ENCODE data around the gene ARMC2.
"Not testable (repeated sequence)": the region's sequence is repeated elsewhere in the genome, so short reads cannot be mapped to it uniquely, and the experiment has no call there.

ARMC2 gene, protein sequence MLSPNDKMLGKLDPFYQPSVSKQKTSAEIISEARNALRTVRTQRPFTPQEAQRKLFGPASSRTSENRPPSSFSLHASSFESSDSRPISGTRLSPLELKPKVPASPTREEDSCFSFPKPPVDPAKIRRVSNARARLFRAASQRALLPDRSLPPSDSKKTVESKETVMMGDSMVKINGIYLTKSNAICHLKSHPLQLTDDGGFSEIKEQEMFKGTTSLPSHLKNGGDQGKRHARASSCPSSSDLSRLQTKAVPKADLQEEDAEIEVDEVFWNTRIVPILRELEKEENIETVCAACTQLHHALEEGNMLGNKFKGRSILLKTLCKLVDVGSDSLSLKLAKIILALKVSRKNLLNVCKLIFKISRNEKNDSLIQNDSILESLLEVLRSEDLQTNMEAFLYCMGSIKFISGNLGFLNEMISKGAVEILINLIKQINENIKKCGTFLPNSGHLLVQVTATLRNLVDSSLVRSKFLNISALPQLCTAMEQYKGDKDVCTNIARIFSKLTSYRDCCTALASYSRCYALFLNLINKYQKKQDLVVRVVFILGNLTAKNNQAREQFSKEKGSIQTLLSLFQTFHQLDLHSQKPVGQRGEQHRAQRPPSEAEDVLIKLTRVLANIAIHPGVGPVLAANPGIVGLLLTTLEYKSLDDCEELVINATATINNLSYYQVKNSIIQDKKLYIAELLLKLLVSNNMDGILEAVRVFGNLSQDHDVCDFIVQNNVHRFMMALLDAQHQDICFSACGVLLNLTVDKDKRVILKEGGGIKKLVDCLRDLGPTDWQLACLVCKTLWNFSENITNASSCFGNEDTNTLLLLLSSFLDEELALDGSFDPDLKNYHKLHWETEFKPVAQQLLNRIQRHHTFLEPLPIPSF

GRCh38 chr6:108848116-108848868, at the start of gene ARMC2:
Gene ARMC2 (plus strand): TSS chr6:108848422. CDS start chr6:108854268, 5,846 bp downstream.
- DNase-seq = peak; percentile 79

DNA sequence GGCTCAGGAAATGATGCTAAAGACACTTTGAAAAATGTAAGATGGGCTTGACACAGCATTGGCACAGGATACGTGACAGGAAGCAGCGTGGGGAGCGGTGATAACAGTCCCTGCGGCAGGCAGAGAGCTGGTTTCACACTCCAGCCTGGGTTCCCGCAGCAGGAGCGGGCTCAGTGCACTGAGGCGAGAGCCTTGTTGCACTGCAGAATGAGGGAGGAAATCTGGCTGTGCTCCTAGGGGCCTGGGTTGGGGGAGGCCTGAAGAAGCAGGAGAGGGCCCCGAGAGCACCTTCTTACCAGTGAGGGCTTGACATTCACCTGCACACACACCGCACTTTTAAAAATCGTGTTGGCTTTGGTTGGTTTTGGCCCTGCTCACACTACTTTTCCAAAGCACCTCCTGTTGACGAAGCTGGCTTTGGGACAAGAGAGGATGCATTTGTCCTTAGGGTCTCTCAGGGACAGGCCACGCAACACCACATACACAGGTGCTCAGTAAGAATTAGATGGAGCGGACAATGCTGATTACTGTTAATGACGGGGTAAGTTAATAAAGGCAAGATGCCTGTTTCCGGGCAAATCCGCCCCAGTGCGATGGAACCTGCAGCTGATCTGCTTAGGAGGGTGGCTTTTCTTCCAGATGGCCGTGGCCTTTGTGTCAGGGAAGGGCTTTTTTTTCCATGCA, 49.4 kb upstream of the ARMC2 start:
- DNase-seq = no peak

GRCh38 chr6:108799354-108799717, 48.9 kb upstream of the ARMC2 start:
- no peak for DNase-seq

DNA sequence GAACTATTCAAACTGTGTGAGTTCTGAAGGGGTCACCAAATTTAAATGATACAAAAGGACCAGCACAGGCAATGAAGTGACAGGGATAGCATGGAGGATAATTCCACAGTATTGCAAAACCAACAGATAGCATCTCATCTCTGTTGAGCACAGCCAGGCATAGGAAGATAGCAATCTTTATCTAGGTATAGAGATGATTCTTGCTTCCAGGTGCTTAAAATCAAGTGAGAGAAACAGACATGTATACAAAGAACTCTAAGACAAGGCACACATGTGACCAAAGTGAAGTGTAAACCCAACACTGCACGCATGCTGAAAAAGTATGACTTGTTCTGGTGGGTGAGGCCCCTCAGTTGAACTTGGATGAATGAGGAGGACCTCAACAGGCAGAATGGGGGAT, 48.4 kb upstream of the ARMC2 start:
- DNase-seq = no peak

- no peak for DNase-seq
Measured at GRCh38 chr6:108800427-108800864, 47.8 kb upstream of the ARMC2 start.

- DNase-seq = no peak
Measured at GRCh38 chr6:108801366-108801765, 46.9 kb upstream of the ARMC2 start.

DNA sequence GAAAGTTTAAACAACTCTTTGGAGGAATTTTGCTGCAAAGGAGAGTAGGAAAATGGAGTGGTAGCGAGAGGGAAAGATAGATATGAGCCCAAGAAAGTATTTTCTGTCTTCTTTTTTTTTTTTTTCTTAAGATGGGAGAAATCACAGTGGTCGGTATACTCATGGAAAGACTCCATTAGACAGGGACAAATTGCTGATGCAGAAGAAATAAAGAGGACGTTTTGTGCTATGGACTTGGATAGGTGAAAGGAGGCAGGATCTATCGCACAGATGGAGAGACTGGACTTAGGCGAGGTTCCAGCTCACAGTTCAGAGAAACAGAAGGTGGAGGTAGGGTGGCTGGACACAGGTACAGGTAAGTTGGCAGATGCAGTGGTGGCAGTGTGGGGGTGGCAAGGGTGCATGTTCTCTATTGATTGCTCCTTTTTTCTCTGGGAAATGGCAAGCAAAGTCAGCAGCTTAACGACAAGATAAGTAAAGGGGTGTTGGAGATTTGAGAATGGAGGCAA, 44.2 kb upstream of the ARMC2 start:
- no peak for DNase-seq

GRCh38 chr6:108804956-108805355, 43.3 kb upstream of the ARMC2 start:
- no peak for DNase-seq

DNA sequence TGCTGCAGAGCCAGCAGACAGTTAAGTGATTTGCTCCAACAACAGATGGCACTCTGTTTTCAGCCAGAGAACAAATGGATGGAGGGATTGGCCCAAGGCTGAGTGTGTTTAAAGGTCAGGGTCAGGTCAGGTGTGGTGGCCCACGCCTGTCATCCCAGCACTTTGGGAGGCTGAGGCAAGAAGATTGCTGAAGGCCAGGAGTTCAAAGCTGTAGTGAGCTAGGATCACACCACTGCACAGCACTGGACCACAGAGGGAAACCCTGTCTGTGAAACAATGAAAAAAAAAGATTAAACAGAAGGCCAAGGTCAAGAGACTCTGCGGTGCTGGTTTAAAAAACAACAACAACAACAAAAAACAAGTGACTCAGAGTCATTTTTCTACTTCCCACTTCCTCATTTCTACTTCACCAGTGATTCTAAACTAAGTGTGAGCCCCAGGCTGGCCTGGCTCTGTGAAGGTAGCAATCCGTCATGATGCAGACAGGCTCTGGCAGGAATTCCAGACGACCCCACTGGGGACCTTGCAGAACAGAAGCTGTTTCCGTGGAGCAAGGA, 42.5 kb upstream of the ARMC2 start:
- no peak for DNase-seq

DNA sequence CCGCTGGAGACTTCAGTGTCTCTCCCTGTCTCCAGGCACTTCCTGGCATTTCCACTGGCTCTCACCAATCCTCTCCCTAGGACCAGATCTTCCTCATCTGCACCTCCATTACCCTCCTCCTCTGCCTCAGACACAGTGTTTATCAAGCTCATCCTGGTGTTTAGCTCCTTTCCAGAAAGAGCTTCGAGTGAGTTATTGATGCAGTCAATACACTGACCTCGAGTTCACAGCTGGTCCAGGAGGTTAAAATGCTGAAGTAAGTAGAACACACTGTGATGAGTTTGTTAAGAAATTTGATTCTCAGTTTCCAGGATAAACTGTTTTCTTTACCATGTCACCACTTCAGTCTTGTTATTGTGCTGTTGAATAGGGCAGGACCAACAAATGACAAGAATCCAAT, 42.1 kb upstream of the ARMC2 start:
- DNase-seq = no peak

- no peak for DNase-seq
Measured at GRCh38 chr6:108806665-108807064, 41.6 kb upstream of the ARMC2 start.

- no peak for DNase-seq
Measured at GRCh38 chr6:108807928-108808327, 40.3 kb upstream of the ARMC2 start.

DNA sequence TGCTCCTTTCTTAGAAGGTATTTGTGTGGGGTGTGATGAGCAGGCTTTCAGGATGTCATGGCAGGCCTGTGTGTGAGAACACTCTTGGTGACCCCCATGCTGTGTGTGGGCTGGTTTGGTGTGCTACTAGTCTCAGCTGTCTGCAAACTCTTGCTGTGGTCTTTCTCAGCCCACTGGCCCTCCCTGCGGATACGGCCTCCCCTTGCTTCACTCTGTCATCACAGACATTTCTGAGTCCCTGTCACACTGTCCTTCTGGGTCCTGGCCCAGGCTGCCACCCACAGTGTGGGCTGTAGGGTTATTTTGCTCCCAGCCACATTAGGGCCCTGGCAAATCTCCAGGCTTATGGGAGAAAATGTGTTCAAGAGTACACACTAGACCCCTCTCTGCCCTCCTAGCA, 39.0 kb upstream of the ARMC2 start:
- DNase-seq = no peak

DNA sequence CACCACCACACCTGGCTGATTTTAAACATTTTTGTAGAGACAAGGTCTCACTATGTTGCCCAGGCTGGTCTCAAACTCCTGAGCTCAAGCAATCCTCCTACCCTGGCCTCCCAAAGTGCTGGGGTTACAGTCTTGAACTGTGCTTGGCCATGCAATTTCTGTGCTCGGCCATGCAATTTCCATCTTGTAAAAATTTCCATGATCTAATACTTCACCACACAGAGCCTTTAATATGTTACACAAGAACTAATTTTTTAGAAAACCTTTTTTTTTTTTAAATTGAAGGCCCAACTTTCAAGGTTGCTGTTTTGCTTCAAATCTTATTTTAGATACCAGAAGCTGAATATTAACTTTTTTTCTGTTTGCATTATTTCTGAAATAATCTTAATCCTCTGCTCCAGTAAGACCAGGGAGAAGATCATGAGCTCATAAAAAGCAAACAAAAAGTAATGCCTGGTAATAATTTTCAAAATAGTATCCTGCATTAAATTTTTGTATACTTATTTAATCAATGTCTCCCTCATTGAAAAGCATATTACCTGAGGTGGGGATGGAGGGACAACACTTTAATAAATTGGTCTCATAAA, 38.1 kb upstream of the ARMC2 start:
- no peak for DNase-seq

DNA sequence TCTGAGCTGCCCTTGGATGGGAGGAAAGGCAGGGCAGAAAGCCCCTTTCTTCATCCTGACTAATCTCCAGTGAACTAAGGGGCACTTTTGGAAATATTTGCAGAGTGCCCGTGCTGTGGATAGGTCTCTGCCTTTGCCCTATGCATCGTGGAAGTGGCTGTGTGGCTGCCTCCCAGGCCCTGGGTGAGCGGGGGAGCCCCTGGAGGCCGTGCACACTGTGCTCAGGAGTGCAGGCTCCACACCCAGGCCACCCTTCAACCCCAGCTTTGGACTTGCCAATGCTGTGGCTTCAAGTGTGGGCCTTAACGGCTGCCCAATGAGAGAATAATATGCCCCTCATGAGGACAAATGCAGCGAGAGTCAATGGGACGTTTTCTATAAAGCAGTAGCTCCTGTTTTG, 36.7 kb upstream of the ARMC2 start:
- DNase-seq = no peak

- not testable (repeated sequence) for DNase-seq
Measured at GRCh38 chr6:108813218-108813617, 35.0 kb upstream of the ARMC2 start.

GRCh38 chr6:108817276-108817675, 30.9 kb upstream of the ARMC2 start:
- DNase-seq = not testable (repeated sequence)

GRCh38 chr6:108820006-108820405, 28.2 kb upstream of the ARMC2 start:
- DNase-seq = no peak

GRCh38 chr6:108822401-108822800, 25.8 kb upstream of the ARMC2 start:
- DNase-seq = no peak

- DNase-seq = no peak
Measured at GRCh38 chr6:108825326-108825725, 22.9 kb upstream of the ARMC2 start.

DNA sequence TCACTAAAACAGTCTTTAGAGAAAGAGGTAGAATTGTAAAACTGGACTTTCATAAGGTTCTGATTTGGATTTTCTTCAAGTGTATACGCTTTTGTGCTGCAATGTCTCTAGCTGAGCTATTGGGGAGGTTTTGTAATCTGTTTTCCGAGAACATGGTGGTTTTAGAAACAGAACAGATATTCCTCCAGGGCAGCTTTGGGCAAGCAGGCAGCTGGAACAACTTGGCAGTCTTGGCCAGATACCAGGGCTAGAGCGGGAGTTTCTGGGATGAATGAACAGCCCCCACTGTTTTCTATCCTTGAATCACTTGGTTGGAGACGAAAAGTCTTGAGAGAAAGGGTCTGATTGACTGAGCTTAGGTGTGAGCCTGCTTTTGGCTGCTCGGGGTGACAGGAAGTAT, 17.1 kb upstream of the ARMC2 start:
- no peak for DNase-seq

- DNase-seq = no peak
Measured at GRCh38 chr6:108832738-108833137, 15.5 kb upstream of the ARMC2 start.

Data from SHP77 treated with DMSO at 0.1 percent for 48 hours (cell line).